GM12891 (cell line): ENCODE data around the gene SRPK1.

Experiments used
- POLR2AphosphoS5 ChIP-seq: IDR thresholded peaks from 2 replicates; pipeline ENCODE4 v1.6.1; 2011; ENCODE audit warnings: low read depth, low read length, control low read depth
- TAF1 ChIP-seq: IDR thresholded peaks from 2 replicates; pipeline ENCODE4 v1.6.1; 2011; ENCODE audit warnings: low read depth, low read length, control low read depth

DNA sequence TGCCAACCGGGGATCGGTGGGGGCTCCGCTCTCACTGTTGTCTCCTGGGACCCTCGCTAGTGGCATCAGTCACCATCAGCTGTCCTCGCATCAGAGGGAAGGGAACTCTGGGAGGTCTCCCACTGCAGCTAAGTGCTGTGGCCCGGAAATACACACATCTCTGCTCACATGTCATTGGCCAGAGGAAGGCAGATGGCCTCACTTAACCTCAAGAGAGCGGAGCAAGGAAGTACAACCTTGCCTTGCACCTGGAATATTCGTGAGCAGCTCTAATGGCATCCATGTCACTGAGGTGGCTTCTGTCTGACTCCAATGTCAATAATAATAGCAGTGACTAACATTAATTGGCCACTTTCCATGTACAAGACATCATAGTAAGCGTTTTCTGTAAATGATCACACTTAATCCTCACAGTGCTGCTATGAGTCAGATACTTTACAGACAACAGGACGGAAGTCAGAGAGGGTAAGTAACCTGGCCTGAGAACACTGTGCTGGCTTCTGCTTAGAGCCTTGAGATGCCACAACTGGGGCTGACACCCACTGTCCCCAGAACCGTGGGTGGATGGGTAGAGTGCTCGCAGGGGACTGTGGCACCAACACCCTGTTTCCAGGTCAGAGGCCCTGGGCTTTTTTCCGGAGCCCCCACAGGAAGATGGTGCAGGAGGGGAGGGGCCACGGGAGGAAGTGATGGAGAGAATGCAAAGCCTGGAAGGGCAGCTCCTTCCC, 109.8 kb downstream of the SRPK1 start:
- TF ChIP-seq TAF1 (no peak), POLR2AphosphoS5 (no peak)
